K562 (cell line): ENCODE results near the gene NFIC. TPM values are rescaled to one million over a fixed set of nuclear protein-coding genes. Genes with fewer than 3 reads are reported as not detected.

Source experiments
- CCNT2 ChIP-seq: IDR thresholded peaks from 2 replicates; pipeline ENCODE4 v1.6.1; 2011; ENCODE audit warnings: borderline replicate concordance, low read depth, mild to moderate bottlenecking, moderate library complexity, mixed read lengths, low read length; ENCODE audit not compliant: insufficient read length; ENCODE audit errors: extremely low read depth
- DNMT1 ChIP-seq: fragments of 450-650 bp; IDR thresholded peaks from 2 replicates; pipeline ENCODE4 v1.6.1; 2016; ENCODE audit warnings: antibody characterized with exemption, mild to moderate bottlenecking
- E2F1 ChIP-seq: sonication (generic); formaldehyde crosslinking; IDR thresholded peaks from 2 replicates; pipeline ENCODE4 v1.8.1; 2023; ENCODE audit warnings: mild to moderate bottlenecking, missing genetic modification reagents, moderate library complexity
- EP400 ChIP-seq: fragments of 450-650 bp; IDR thresholded peaks from 2 replicates; pipeline ENCODE4 v1.6.1; 2017; ENCODE audit warnings: antibody characterized with exemption, mild to moderate bottlenecking, moderate library complexity
- FOXM1 ChIP-seq, 2 experiments: fragments of 450-650 bp in 1 of 2; sonication (generic) in 1 of 2; formaldehyde crosslinking in 1 of 2; IDR thresholded peaks; 2 replicates each; pipeline versions ENCODE4 v1.6.1 to v1.9.0; 2017 to 2022; ENCODE audit warnings: low read depth in 2 of 2, mild to moderate bottlenecking in 2 of 2, missing genetic modification reagents in 1 of 2, moderate library complexity in 1 of 2
- FUS ChIP-seq: fragments of 200-400 bp; formaldehyde crosslinking; optimal IDR thresholded peaks from 2 replicates; pipeline ENCODE3; 2017; ENCODE audit warnings: low read depth, low read length
- HDGF ChIP-seq: fragments of 450-650 bp; IDR thresholded peaks from 2 replicates; pipeline ENCODE4 v1.6.1; 2016
- HNRNPL ChIP-seq: fragments of 200-400 bp; formaldehyde crosslinking; IDR thresholded peaks from 2 replicates; pipeline ENCODE4 v1.6.1; 2017; ENCODE audit warnings: low read depth, mild to moderate bottlenecking, low read length
- MEIS2 ChIP-seq: fragments of 450-650 bp; IDR thresholded peaks from 2 replicates; pipeline ENCODE4 v1.6.1; 2014; ENCODE audit warnings: mild to moderate bottlenecking; ENCODE audit not compliant: partially characterized antibody
- RBM25 ChIP-seq: fragments of 200-400 bp; formaldehyde crosslinking; IDR thresholded peaks from 2 replicates; pipeline ENCODE4 v1.6.1; 2018; ENCODE audit warnings: low read length, low read depth, moderate library complexity; ENCODE audit not compliant: severe bottlenecking
- RFX7 ChIP-seq: fragments of 250-450 bp; sonication (Bioruptor Pico); IDR thresholded peaks from 2 replicates; pipeline ENCODE4 v1.5.1; 2021; ENCODE audit warnings: mild to moderate bottlenecking
- SMAD4 ChIP-seq: fragments of 250-450 bp; sonication (Bioruptor Pico); conservative IDR thresholded peaks from 2 replicates; pipeline ENCODE4 v1.8.0; 2021; ENCODE audit warnings: inconsistent platforms, mild to moderate bottlenecking, moderate library complexity
- SPI1 ChIP-seq: IDR thresholded peaks from 2 replicates; pipeline ENCODE4 v1.6.1; 2011; ENCODE audit warnings: low read depth, low read length, control low read depth, borderline replicate concordance
- UBTF ChIP-seq, 2 experiments: IDR thresholded peaks; 2 replicates each; pipeline ENCODE4 v1.6.1; 2012; ENCODE audit warnings: improper control_type of control experiment in 2 of 2, low read depth in 2 of 2, low read length in 2 of 2, borderline replicate concordance in 1 of 2
- YY1 ChIP-seq, 3 experiments: IDR thresholded peaks; 2 replicates each; pipeline ENCODE4 v1.6.1; 2011; ENCODE audit warnings: low read length in 2 of 3, mild to moderate bottlenecking in 2 of 3, moderate library complexity in 2 of 3, borderline replicate concordance in 1 of 3, control low read depth in 1 of 3, low read depth in 1 of 3; ENCODE audit not compliant: insufficient read depth in 3 of 3, insufficient replicate concordance in 2 of 3, control insufficient read depth in 1 of 3, insufficient read length in 1 of 3; ENCODE audit errors: extremely low read depth in 1 of 3
- ZNF639 ChIP-seq, 2 experiments: fragments of 200-800 bp in 1 of 2; sonication (Bioruptor generic) in 1 of 2; sonication (generic) in 1 of 2; formaldehyde crosslinking in 1 of 2; IDR thresholded peaks in 1 of 2; conservative IDR thresholded peaks in 1 of 2; 2 replicates each; pipeline versions ENCODE4 v1.5.0 to v1.6.1; 2016 to 2020; ENCODE audit warnings: missing compliant biosample characterization in 1 of 2, missing genetic modification characterization in 1 of 2, missing genetic modification reagents in 1 of 2
- ZNF740 ChIP-seq, 3 experiments: fragments of 200-800 bp in 1 of 3; sonication (Bioruptor generic) in 1 of 3; sonication (generic) in 1 of 3; formaldehyde crosslinking in 1 of 3; IDR thresholded peaks; 2 replicates each; pipeline versions ENCODE4 v1.6.1 to v1.8.0; 2016 to 2022; ENCODE audit warnings: mild to moderate bottlenecking in 2 of 3, missing compliant biosample characterization in 2 of 3, missing genetic modification characterization in 2 of 3, missing genetic modification reagents in 1 of 3
- polyA plus RNA-seq, 8 experiments: library from polyadenylated mRNA; depleted of rRNA in 4 of 8; stranded (reverse) in 5 of 8; unstranded in 3 of 8; fragments of >200 nt; fragmentation: Nextera tagmentation in 2 of 8; fragmentation: Illumina TruSeq in 1 of 8; extraction: Ambion mirVana in 2 of 8; extraction: Trizol in 1 of 8; gene quantifications; 2 replicates each; pipeline versions ENCODE4 v1.2.1 to v1.2.3, GENCODE V29; 2011 to 2014; ENCODE audit warnings: inconsistent platforms in 1 of 8, missing spikeins in 1 of 8
- total RNA-seq, 7 experiments: library from RNA; depleted of rRNA in 6 of 7; stranded (reverse); fragments of >200 nt in 6 of 7; fragmentation: Illumina TruSeq in 2 of 7; extraction: Trizol in 2 of 7; gene quantifications; 2 replicates each; pipeline versions ENCODE4 v1.2.1 to v1.2.3, GENCODE V29; 2011 to 2021; ENCODE audit warnings: low replicate concordance in 1 of 7

NFIC gene
- total and polyA plus RNA-seq, 9 of the 15 experiments (the other 6 are each of a cell fraction or from before 2014, with no cell fraction given) = 0.71 to 62.1 (median 6.9) TPM

GRCh38 chr19:3369337-3370213, 3.2 kb downstream of the NFIC start (continued):
- TF ChIP-seq EP400 (0 out of 2 replicates have a peak, but pooled peaks have one; percentile 3), CCNT2 (peak; percentile 58), SPI1 (peak; percentile 45; the same call in 1 of the 2 replicates), RBM25 (peak; percentile 46), ZNF740 (CRISPR knock-in tag; IDR thresholded peaks at IDR 0.05) (no peak), ZNF740 (tag; IDR thresholded peaks at IDR 0.05) (0 out of 4 replicates have a peak, but pooled peaks of 1 of the 2 experiments have one; percentile 30), UBTF (IDR thresholded peaks at IDR 0.05; ENCODE audit: borderline replicate concordance in 1 of 2, low read depth in 2 of 2, low read length in 2 of 2) (0 out of 4 replicates have a peak, but pooled peaks of 1 of the 2 experiments have one; percentile 66), HNRNPL (0 out of 2 replicates have a peak, but pooled peaks have one; percentile 69), SMAD4 (peak; percentile 43; the same call in 1 of the 2 replicates), HDGF (0 out of 2 replicates have a peak, but pooled peaks have one; percentile 11), YY1 (IDR thresholded peaks at IDR 0.05; ENCODE audit: borderline replicate concordance in 1 of 3, control insufficient read depth in 1 of 3, extremely low read depth in 1 of 3, insufficient read depth in 3 of 3, insufficient read length in 1 of 3, insufficient replicate concordance in 2 of 3, low read depth in 1 of 3, low read length in 2 of 3) (peak in 2 of 3 experiments; percentile 5 to 41), FUS (no peak), MEIS2 (peak; percentile 67), ZNF639 (CRISPR knock-in tag; conservative IDR thresholded peaks at IDR 0.05 in 1 of 2, IDR thresholded peaks at IDR 0.05 in 1 of 2) (peak in 1 of 2 experiments; percentile 29; a peak in 1 of 4 replicates), FOXM1 (IDR thresholded peaks at IDR 0.05; ENCODE audit: low read depth) (no peak), FOXM1 (CRISPR knock-in tag; IDR thresholded peaks at IDR 0.05; ENCODE audit: low read depth) (no peak), E2F1 (no peak), DNMT1 (0 out of 2 replicates have a peak, but pooled peaks have one; percentile 4), RFX7 (CRISPR knock-in tag) (no peak)
